HEK293 (cell line): ENCODE measurements around the gene PAK1.

ENCODE experiments used
- CTCF ChIA-PET: fragments of 350-600 bp; formaldehyde crosslinking; extraction: SDS; loops from one replicate; lab custom pipeline; 2021; ENCODE audit warnings: antibody characterized with exemption; lab: Yijun Ruan, JAX
- POLR2A ChIA-PET: fragments of 300-600 bp; formaldehyde crosslinking; extraction: SDS; loops from one replicate; lab custom pipeline; 2020; ENCODE audit warnings: antibody characterized with exemption, inconsistent platforms; lab: Yijun Ruan, JAX
- H3K27ac ChIP-seq: fragments of 200-500 bp; sonication (Bioruptor generic); 2 replicates; pipeline ENCODE4 v1.5.1; 2014; ENCODE audit warnings: low read depth, low read length, control low read depth, inconsistent platforms; ENCODE audit errors: extremely low read depth
- H3K36me3 ChIP-seq, 2 experiments: fragments of 200-500 bp in 1 of 2; sonication (Bioruptor generic) in 1 of 2; 1 replicate in 1 of 2; 2 replicates in 1 of 2; pipeline ENCODE4 v1.5.1; 2014 to 2017; ENCODE audit warnings: inconsistent platforms in 2 of 2, low read length in 2 of 2; ENCODE audit not compliant: control insufficient read depth in 2 of 2, insufficient read depth in 1 of 2
- H3K4me1 ChIP-seq: fragments of 200-500 bp; sonication (Bioruptor generic); 2 replicates; pipeline ENCODE4 v1.5.1; 2014; ENCODE audit warnings: mild to moderate bottlenecking, low read length, inconsistent platforms; ENCODE audit not compliant: control insufficient read depth, insufficient read depth
- H3K4me3 ChIP-seq: 2 replicates; pipeline ENCODE4 v1.5.1; 2011; ENCODE audit warnings: low read depth, mild to moderate bottlenecking, control low read depth, low read length, moderate library complexity
- H3K9me3 ChIP-seq: fragments of 200-500 bp; sonication (Bioruptor generic); 2 replicates; pipeline ENCODE4 v1.5.1; 2014; ENCODE audit warnings: low read depth, low read length, inconsistent platforms; ENCODE audit not compliant: control insufficient read depth, insufficient read depth
- FEZF1 ChIP-seq: fragments of 450-650 bp; formaldehyde crosslinking; IDR thresholded peaks from 2 replicates; pipeline ENCODE4 v1.5.1; 2016; ENCODE audit warnings: missing biosample characterization, missing genetic modification characterization
- KLF10 ChIP-seq: fragments of 450-650 bp; IDR thresholded peaks from 2 replicates; pipeline ENCODE4 v1.5.1; 2018; ENCODE audit warnings: missing biosample characterization, mild to moderate bottlenecking, missing genetic modification characterization
- KLF8 ChIP-seq: fragments of 450-650 bp; formaldehyde crosslinking; IDR thresholded peaks from 2 replicates; pipeline ENCODE4 v1.5.1; 2016; ENCODE audit warnings: missing biosample characterization, missing genetic modification characterization
- OSR2 ChIP-seq: fragments of 450-650 bp; formaldehyde crosslinking; IDR thresholded peaks from 2 replicates; pipeline ENCODE4 v1.5.1; 2016; ENCODE audit warnings: missing biosample characterization, missing genetic modification characterization
- PRDM6 ChIP-seq: fragments of 450-650 bp; formaldehyde crosslinking; IDR thresholded peaks from 2 replicates; pipeline ENCODE4 v1.5.1; 2017; ENCODE audit warnings: missing biosample characterization, missing genetic modification characterization
- SP3 ChIP-seq: fragments of 450-650 bp; formaldehyde crosslinking; IDR thresholded peaks from 2 replicates; pipeline ENCODE4 v1.5.1; 2016; ENCODE audit warnings: missing biosample characterization, missing genetic modification characterization
- SP7 ChIP-seq: fragments of 450-650 bp; formaldehyde crosslinking; IDR thresholded peaks from 2 replicates; pipeline ENCODE4 v1.5.1; 2016; ENCODE audit warnings: missing biosample characterization, missing genetic modification characterization
- WT1 ChIP-seq: fragments of 450-650 bp; formaldehyde crosslinking; IDR thresholded peaks from 2 replicates; pipeline ENCODE4 v1.5.1; 2016; ENCODE audit warnings: missing biosample characterization, missing genetic modification characterization
- ZEB2 ChIP-seq: fragments of 450-650 bp; formaldehyde crosslinking; IDR thresholded peaks from 2 replicates; pipeline ENCODE4 v1.5.1; 2016; ENCODE audit warnings: missing biosample characterization, missing genetic modification characterization
- ZNF112 ChIP-seq: fragments of 450-650 bp; formaldehyde crosslinking; IDR thresholded peaks from 2 replicates; pipeline ENCODE4 v1.5.0; 2017; ENCODE audit warnings: missing biosample characterization, missing genetic modification characterization
- ZNF121 ChIP-seq: fragments of 450-650 bp; formaldehyde crosslinking; IDR thresholded peaks from 2 replicates; pipeline ENCODE4 v1.5.1; 2016; ENCODE audit warnings: missing biosample characterization, missing genetic modification characterization
- ZNF174 ChIP-seq: fragments of 450-650 bp; formaldehyde crosslinking; IDR thresholded peaks from 2 replicates; pipeline ENCODE4 v1.5.0; 2017; ENCODE audit warnings: missing biosample characterization, mild to moderate bottlenecking, missing genetic modification characterization
- ZNF221 ChIP-seq: fragments of 450-650 bp; formaldehyde crosslinking; IDR thresholded peaks from 2 replicates; pipeline ENCODE4 v1.5.1; 2017; ENCODE audit warnings: missing biosample characterization, missing genetic modification characterization, borderline replicate concordance
- ZNF280D ChIP-seq: fragments of 450-650 bp; formaldehyde crosslinking; IDR thresholded peaks from 2 replicates; pipeline ENCODE4 v1.5.1; 2016; ENCODE audit warnings: missing biosample characterization, missing genetic modification characterization
- ZNF302 ChIP-seq: fragments of 450-650 bp; formaldehyde crosslinking; IDR thresholded peaks from 2 replicates; pipeline ENCODE4 v1.5.1; 2016; ENCODE audit warnings: missing biosample characterization, missing genetic modification characterization, low read depth

PAK1 gene

GRCh38 chr11:77416357-77416756, 57.5 kb downstream of the PAK1 start:
- 0 out of 2 replicates have a peak, but pooled peaks cover 2% of the 10 kb centered on the region for H3K4me1 ChIP-seq
- no peak overlapping the region for H3K4me3 ChIP-seq
- POLR2A ChIA-PET, result no interaction called here
- no peak overlapping the region for H3K27ac ChIP-seq
- no peaks in the 10 kb centered on the region for H3K36me3 ChIP-seq
- no peaks in the 10 kb centered on the region for H3K9me3 ChIP-seq
- 0 out of 2 replicates have a peak, but pooled peaks have one; percentile 35 for TF ChIP-seq SP7 (tag by site-specific recombination)
- peak; percentile 33; the same call in 1 of the 2 replicates for TF ChIP-seq OSR2 (tag by site-specific recombination)
- TF ChIP-seq ZNF280D (tag by site-specific recombination), result no peak
- TF ChIP-seq ZNF302 (tag by site-specific recombination), result no peak
- TF ChIP-seq SP3 (tag by site-specific recombination), result no peak
- TF ChIP-seq PRDM6 (tag by site-specific recombination), result peak; percentile 61; the same call in 1 of the 2 replicates
- TF ChIP-seq ZNF112, result no peak
- no peak for TF ChIP-seq ZNF221 (tag by site-specific recombination)
- TF ChIP-seq KLF8 (tag by site-specific recombination), result 0 out of 2 replicates have a peak, but pooled peaks have one; percentile 38
- TF ChIP-seq FEZF1, result peak; percentile 39; the same call in 1 of the 2 replicates
- TF ChIP-seq ZNF121 (tag by site-specific recombination), result no peak
- peak; percentile 84 for TF ChIP-seq WT1 (tag by site-specific recombination)
- 0 out of 2 replicates have a peak, but pooled peaks have one; percentile 26 for TF ChIP-seq KLF10 (tag by site-specific recombination)
- TF ChIP-seq ZEB2, result no peak
- TF ChIP-seq, all 188 proteins: peak for 7
- CTCF ChIA-PET, result interaction anchor here (0.6 kb wide), 1 partner anchor 132 kb away, joined by 4 read pairs; no protein-coding TSS in a partner anchor

GRCh38 chr11:77413850-77414460, 59.9 kb downstream of the PAK1 start:
- Histone ChIP-seq H3K4me1 (0 out of 2 replicates have a peak, but pooled peaks cover 2% of the 10 kb centered on the region), H3K9me3 (no peaks in the 10 kb centered on the region), H3K36me3 (no peaks in the 10 kb centered on the region), H3K4me3 (no peak overlapping the region), H3K27ac (no peak overlapping the region)
- CTCF ChIA-PET, result interaction anchor here (0.7 to 4.5 kb wide), 4 partner anchors 52 to 222 kb away, joined by 3 to 21 read pairs (median 7); no protein-coding TSS in a partner anchor
- peak; percentile 47; the same call in 1 of the 2 replicates for TF ChIP-seq PRDM6 (tag by site-specific recombination)
- TF ChIP-seq ZNF174 (tag by site-specific recombination), result no peak
- TF ChIP-seq WT1 (tag by site-specific recombination), result 0 out of 2 replicates have a peak, but pooled peaks have one; percentile 33
- TF ChIP-seq, all 188 proteins: peak for 2
- POLR2A ChIA-PET, result no interaction called here
